Uterus (tissue), 2 donors: ENCODE measurements around the gene GPR55.

Experiments used
- POLR2A ChIP-seq, 2 donors: fragments of 450-650 bp; IDR thresholded peaks; one replicate each; pipeline ENCODE4 v1.6.1; 2016; ENCODE audit warnings: antibody characterized with exemption in 2 of 2, mild to moderate bottlenecking in 1 of 2, moderate library complexity in 1 of 2
- TF ChIP-seq, protein P1 (sequence below), 4 experiments: fragments of 200-600 bp in 2 of 4; fragments of 450-650 bp in 2 of 4; sonication (generic) in 2 of 4; IDR thresholded peaks; one replicate each; pipeline ENCODE4 v1.5.1; 2016 to 2019; ENCODE audit warnings: antibody characterized with exemption in 4 of 4, mild to moderate bottlenecking in 2 of 4, moderate library complexity in 1 of 4

GRCh38 chr2:230891509-230891908, 33.5 kb downstream of the GPR55 start:
- TF ChIP-seq, protein P1, sequence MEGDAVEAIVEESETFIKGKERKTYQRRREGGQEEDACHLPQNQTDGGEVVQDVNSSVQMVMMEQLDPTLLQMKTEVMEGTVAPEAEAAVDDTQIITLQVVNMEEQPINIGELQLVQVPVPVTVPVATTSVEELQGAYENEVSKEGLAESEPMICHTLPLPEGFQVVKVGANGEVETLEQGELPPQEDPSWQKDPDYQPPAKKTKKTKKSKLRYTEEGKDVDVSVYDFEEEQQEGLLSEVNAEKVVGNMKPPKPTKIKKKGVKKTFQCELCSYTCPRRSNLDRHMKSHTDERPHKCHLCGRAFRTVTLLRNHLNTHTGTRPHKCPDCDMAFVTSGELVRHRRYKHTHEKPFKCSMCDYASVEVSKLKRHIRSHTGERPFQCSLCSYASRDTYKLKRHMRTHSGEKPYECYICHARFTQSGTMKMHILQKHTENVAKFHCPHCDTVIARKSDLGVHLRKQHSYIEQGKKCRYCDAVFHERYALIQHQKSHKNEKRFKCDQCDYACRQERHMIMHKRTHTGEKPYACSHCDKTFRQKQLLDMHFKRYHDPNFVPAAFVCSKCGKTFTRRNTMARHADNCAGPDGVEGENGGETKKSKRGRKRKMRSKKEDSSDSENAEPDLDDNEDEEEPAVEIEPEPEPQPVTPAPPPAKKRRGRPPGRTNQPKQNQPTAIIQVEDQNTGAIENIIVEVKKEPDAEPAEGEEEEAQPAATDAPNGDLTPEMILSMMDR (IDR thresholded peaks at IDR 0.05) = no peak
- TF ChIP-seq POLR2A (IDR thresholded peaks at IDR 0.05) = no peak
